Stimulated activated CD4-positive, alpha-beta T cell treated with anti-CD3 and anti-CD28 coated beads, Interleukin-12 subunit alpha, Interleukin-12 subunit beta, amount 100 ng/mL, for 4 hours (primary cell): ENCODE results near the gene TNNI3K.
A peak's percentile ranks its signal among the peaks of the same experiment; 100 is the strongest.

Source experiments
- DNase-seq: peaks from one replicate; pipeline ENCODE4 v3.0.0-alpha.2; 2020

TNNI3K gene

GRCh38 chr1:74455390-74455789, 220.2 kb downstream of the TNNI3K start:
- DNase-seq: no peak

GRCh38 chr1:74457253-74457652, 222.1 kb downstream of the TNNI3K start:
- DNase-seq: no peak

- no peak for DNase-seq
Measured at GRCh38 chr1:74463333-74463988, 228.3 kb downstream of the TNNI3K start.

- no peak for DNase-seq
Measured at GRCh38 chr1:74464037-74464436, 228.8 kb downstream of the TNNI3K start.

- no peak for DNase-seq
Measured at GRCh38 chr1:74465193-74465681, 230.1 kb downstream of the TNNI3K start.

GRCh38 chr1:74467786-74468377, 232.7 kb downstream of the TNNI3K start:
- no peak for DNase-seq

GRCh38 chr1:74468982-74469603, 233.9 kb downstream of the TNNI3K start:
- DNase-seq: no peak

GRCh38 chr1:74470251-74470650, 235.1 kb downstream of the TNNI3K start:
- no peak for DNase-seq

- DNase-seq: no peak
Measured at GRCh38 chr1:74470936-74471335, 235.7 kb downstream of the TNNI3K start.

GRCh38 chr1:74471470-74471869, 236.3 kb downstream of the TNNI3K start:
- DNase-seq: no peak

GRCh38 chr1:74474585-74474984, 239.4 kb downstream of the TNNI3K start:
- DNase-seq: no peak

GRCh38 chr1:74478979-74479378, 243.8 kb downstream of the TNNI3K start:
- no peak for DNase-seq

GRCh38 chr1:74480068-74480467, 244.9 kb downstream of the TNNI3K start:
- no peak for DNase-seq

- DNase-seq: no peak
Measured at GRCh38 chr1:74481607-74482006, 246.4 kb downstream of the TNNI3K start.

GRCh38 chr1:74485622-74486021, 250.4 kb downstream of the TNNI3K start:
- DNase-seq: no peak

- no peak for DNase-seq
Measured at GRCh38 chr1:74486036-74486435, 250.8 kb downstream of the TNNI3K start.

- no peak for DNase-seq
Measured at GRCh38 chr1:74496669-74497068, 261.5 kb downstream of the TNNI3K start.

GRCh38 chr1:74498901-74499300, 263.7 kb downstream of the TNNI3K start:
- DNase-seq: no peak

GRCh38 chr1:74502432-74502831, 267.2 kb downstream of the TNNI3K start:
- no peak for DNase-seq

GRCh38 chr1:74502858-74503257, 267.7 kb downstream of the TNNI3K start:
- no peak for DNase-seq

GRCh38 chr1:74504125-74504932, 269.1 kb downstream of the TNNI3K start:
- DNase-seq: peak; percentile 20

GRCh38 chr1:74504933-74505512, 269.8 kb downstream of the TNNI3K start:
- no peak for DNase-seq
